WTC11 (cell line): ENCODE data around the gene IRS1. TPM values are rescaled to one million over a fixed set of nuclear protein-coding genes. Genes with fewer than 3 reads are reported as not detected.

Source experiments
- ATAC-seq: fragments of 200-7000 bp; cut with Tn5 transposase; 2 replicates; pipeline ENCODE4 v1.10.0; 2021; ENCODE audit warnings: mild to moderate bottlenecking, moderate library complexity
- CTCF ChIA-PET: fragments of 300-600 bp; sonication (Branson Sonifier 250); formaldehyde crosslinking; loops from one replicate; lab custom pipeline; 2021; ENCODE audit warnings: antibody characterized with exemption; lab: Charles Lee
- POLR2A ChIA-PET: fragments of 350-600 bp; sonication (Branson Sonifier 250); formaldehyde crosslinking; loops from one replicate; lab custom pipeline; 2021; ENCODE audit warnings: antibody characterized with exemption; lab: Charles Lee
- DNase-seq: peaks from one replicate; pipeline ENCODE4 v3.0.0; 2021; ENCODE audit warnings: low spot score
- H3K27ac Mint-ChIP-seq: 2 replicates; pipeline ENCODE4 v1.8.0; 2021; ENCODE audit warnings: mixed read lengths
- H3K27me3 Mint-ChIP-seq: 2 replicates; pipeline ENCODE4 v1.8.0; 2021; ENCODE audit warnings: low read depth, mild to moderate bottlenecking, moderate library complexity, mixed read lengths
- H3K36me3 Mint-ChIP-seq: 2 replicates; pipeline ENCODE4 v1.8.0; 2021; ENCODE audit warnings: mixed read lengths
- H3K4me1 Mint-ChIP-seq: 2 replicates; pipeline ENCODE4 v1.8.0; 2022; ENCODE audit warnings: mixed read lengths
- H3K4me3 Mint-ChIP-seq: 2 replicates; pipeline ENCODE4 v1.8.0; 2021; ENCODE audit warnings: mild to moderate bottlenecking, moderate library complexity, mixed read lengths
- H3K9me3 Mint-ChIP-seq: 2 replicates; pipeline ENCODE4 v1.8.0; 2021; ENCODE audit warnings: mixed read lengths
- E2F1 ChIP-seq: sonication (generic); formaldehyde crosslinking; IDR thresholded peaks from 2 replicates; pipeline ENCODE4 v1.8.0; 2022; ENCODE audit warnings: mild to moderate bottlenecking, missing genetic modification reagents
- EMX1 ChIP-seq: fragments of 250-450 bp; sonication (Bioruptor Pico); IDR thresholded peaks from 2 replicates; pipeline ENCODE4 v1.8.0; 2021; ENCODE audit warnings: mild to moderate bottlenecking
- ESRRA ChIP-seq: sonication (generic); formaldehyde crosslinking; IDR thresholded peaks from 2 replicates; pipeline ENCODE4 v1.8.1; 2022; ENCODE audit warnings: mild to moderate bottlenecking, missing genetic modification reagents, borderline replicate concordance
- FOXJ3 ChIP-seq: sonication (generic); formaldehyde crosslinking; IDR thresholded peaks from 2 replicates; pipeline ENCODE4 v1.9.0; 2021; ENCODE audit warnings: missing genetic modification reagents, mild to moderate bottlenecking, borderline replicate concordance
- GABPB1 ChIP-seq: sonication (generic); formaldehyde crosslinking; IDR thresholded peaks from 2 replicates; pipeline ENCODE4 v1.8.1; 2023; ENCODE audit warnings: mild to moderate bottlenecking, missing genetic modification reagents
- GRHL2 ChIP-seq: fragments of 250-450 bp; sonication (Bioruptor Pico); IDR thresholded peaks from 2 replicates; pipeline ENCODE4 v1.8.0; 2022; ENCODE audit warnings: mild to moderate bottlenecking, moderate library complexity; ENCODE audit not compliant: insufficient replicate concordance, severe bottlenecking
- IRF2 ChIP-seq: sonication (generic); formaldehyde crosslinking; IDR thresholded peaks from 2 replicates; pipeline ENCODE4 v1.8.0; 2022; ENCODE audit warnings: low read depth, missing genetic modification reagents, borderline replicate concordance
- NFE2L1 ChIP-seq: sonication (generic); formaldehyde crosslinking; IDR thresholded peaks from 2 replicates; pipeline ENCODE4 v1.8.1; 2023; ENCODE audit warnings: missing genetic modification reagents
- NFYB ChIP-seq: sonication (generic); formaldehyde crosslinking; conservative IDR thresholded peaks from 2 replicates; pipeline ENCODE4 v1.8.0; 2022; ENCODE audit warnings: low read depth, missing genetic modification reagents
- SMAD4 ChIP-seq: sonication (generic); formaldehyde crosslinking; IDR thresholded peaks from 2 replicates; pipeline ENCODE4 v1.8.0; 2022; ENCODE audit warnings: mild to moderate bottlenecking, missing genetic modification reagents
- ZNF121 ChIP-seq: sonication (generic); formaldehyde crosslinking; IDR thresholded peaks from 2 replicates; pipeline ENCODE4 v1.8.0; 2023; ENCODE audit warnings: missing genetic modification reagents
- ZNF396 ChIP-seq: fragments of 250-450 bp; sonication (Bioruptor Pico); IDR thresholded peaks from 2 replicates; pipeline ENCODE4 v1.8.0; 2021; ENCODE audit warnings: mild to moderate bottlenecking, moderate library complexity, borderline replicate concordance
- total RNA-seq: library from RNA; stranded (reverse); gene quantifications from 3 replicates; pipeline ENCODE4 v1.2.3, GENCODE V29; 2021
- TF ChIP-seq, protein P1 (sequence below): fragments of 250-450 bp; sonication (Bioruptor Pico); IDR thresholded peaks from 2 replicates; pipeline ENCODE4 v1.9.0; 2021; ENCODE audit warnings: mild to moderate bottlenecking, borderline replicate concordance
- TF ChIP-seq, protein P2 (sequence below): fragments of 250-450 bp; sonication (Bioruptor Pico); IDR thresholded peaks from 2 replicates; pipeline ENCODE4 v2.1.2; 2022; ENCODE audit warnings: mild to moderate bottlenecking, moderate library complexity
- TF ChIP-seq, protein P3 (sequence below): sonication (generic); formaldehyde crosslinking; IDR thresholded peaks from 2 replicates; pipeline ENCODE4 v1.8.1; 2022; ENCODE audit warnings: low read depth, missing genetic modification reagents, borderline replicate concordance
- TF ChIP-seq, protein P4 (sequence below): sonication (generic); formaldehyde crosslinking; IDR thresholded peaks from 2 replicates; pipeline ENCODE4 v1.8.1; 2022; ENCODE audit warnings: mild to moderate bottlenecking, moderate library complexity, missing genetic modification reagents

The IRS1 gene
- total RNA-seq, 1 experiment from 2014 or later = 22.9 TPM

DNA sequence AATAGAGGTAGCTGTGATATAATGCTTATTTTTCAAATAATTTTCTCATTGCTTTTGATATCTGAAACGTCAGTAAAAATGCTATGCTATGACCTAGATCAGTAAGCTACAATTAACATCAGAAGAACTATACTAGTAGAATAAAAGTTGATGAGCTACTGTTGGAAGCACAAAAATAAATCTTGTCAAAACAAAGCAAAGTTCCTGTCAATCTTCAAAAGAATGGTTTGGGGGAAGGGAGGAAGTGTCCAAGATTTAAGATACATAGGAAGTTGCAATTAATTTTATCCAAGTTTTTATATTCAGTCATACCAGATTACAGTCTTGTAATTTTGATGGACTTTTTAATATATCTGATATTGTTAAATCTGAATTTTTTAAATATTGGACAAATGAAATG lies 19.2 kb downstream of the IRS1 start (continued):
- no peak for TF ChIP-seq IRF2 (CRISPR knock-in tag)
- TF ChIP-seq GRHL2 (CRISPR knock-in tag) = no peak
- TF ChIP-seq, protein P1, sequence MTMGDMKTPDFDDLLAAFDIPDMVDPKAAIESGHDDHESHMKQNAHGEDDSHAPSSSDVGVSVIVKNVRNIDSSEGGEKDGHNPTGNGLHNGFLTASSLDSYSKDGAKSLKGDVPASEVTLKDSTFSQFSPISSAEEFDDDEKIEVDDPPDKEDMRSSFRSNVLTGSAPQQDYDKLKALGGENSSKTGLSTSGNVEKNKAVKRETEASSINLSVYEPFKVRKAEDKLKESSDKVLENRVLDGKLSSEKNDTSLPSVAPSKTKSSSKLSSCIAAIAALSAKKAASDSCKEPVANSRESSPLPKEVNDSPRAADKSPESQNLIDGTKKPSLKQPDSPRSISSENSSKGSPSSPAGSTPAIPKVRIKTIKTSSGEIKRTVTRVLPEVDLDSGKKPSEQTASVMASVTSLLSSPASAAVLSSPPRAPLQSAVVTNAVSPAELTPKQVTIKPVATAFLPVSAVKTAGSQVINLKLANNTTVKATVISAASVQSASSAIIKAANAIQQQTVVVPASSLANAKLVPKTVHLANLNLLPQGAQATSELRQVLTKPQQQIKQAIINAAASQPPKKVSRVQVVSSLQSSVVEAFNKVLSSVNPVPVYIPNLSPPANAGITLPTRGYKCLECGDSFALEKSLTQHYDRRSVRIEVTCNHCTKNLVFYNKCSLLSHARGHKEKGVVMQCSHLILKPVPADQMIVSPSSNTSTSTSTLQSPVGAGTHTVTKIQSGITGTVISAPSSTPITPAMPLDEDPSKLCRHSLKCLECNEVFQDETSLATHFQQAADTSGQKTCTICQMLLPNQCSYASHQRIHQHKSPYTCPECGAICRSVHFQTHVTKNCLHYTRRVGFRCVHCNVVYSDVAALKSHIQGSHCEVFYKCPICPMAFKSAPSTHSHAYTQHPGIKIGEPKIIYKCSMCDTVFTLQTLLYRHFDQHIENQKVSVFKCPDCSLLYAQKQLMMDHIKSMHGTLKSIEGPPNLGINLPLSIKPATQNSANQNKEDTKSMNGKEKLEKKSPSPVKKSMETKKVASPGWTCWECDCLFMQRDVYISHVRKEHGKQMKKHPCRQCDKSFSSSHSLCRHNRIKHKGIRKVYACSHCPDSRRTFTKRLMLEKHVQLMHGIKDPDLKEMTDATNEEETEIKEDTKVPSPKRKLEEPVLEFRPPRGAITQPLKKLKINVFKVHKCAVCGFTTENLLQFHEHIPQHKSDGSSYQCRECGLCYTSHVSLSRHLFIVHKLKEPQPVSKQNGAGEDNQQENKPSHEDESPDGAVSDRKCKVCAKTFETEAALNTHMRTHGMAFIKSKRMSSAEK (CRISPR knock-in tag) = no peak
- TF ChIP-seq E2F1 (CRISPR knock-in tag) = no peak
- no peak for TF ChIP-seq SMAD4 (CRISPR knock-in tag)
- TF ChIP-seq, all 79 proteins: peak for 0

GRCh38 chr2:226777611-226778010 lies 22.0 kb downstream of the IRS1 start:
- Mint-ChIP-seq H3K9me3 (peaks cover 31% of the 10 kb centered on the region), H3K36me3 (peaks cover 43% of the 10 kb centered on the region), H3K27me3 (no peaks in the 10 kb centered on the region), H3K27ac (no peak overlapping the region), H3K4me1 (peaks cover 62% of the 10 kb centered on the region), H3K4me3 (peak overlapping the region; percentile 2; the same call in 1 of the 2 replicates)
- ATAC-seq (no peak; the same call in 1 of the 2 replicates), DNase-seq (no peak)
- ChIA-PET POLR2A (no interaction called here), CTCF (no interaction called here)
- TF ChIP-seq ESRRA = no peak
- TF ChIP-seq ZNF396 (CRISPR knock-in tag) = 0 out of 2 replicates have a peak, but pooled peaks have one; percentile 35
- TF ChIP-seq, protein P2, sequence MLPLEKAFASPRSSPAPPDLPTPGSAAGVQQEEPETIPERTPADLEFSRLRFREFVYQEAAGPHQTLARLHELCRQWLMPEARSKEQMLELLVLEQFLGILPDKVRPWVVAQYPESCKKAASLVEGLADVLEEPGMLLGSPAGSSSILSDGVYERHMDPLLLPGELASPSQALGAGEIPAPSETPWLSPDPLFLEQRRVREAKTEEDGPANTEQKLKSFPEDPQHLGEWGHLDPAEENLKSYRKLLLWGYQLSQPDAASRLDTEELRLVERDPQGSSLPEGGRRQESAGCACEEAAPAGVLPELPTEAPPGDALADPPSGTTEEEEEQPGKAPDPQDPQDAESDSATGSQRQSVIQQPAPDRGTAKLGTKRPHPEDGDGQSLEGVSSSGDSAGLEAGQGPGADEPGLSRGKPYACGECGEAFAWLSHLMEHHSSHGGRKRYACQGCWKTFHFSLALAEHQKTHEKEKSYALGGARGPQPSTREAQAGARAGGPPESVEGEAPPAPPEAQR (CRISPR knock-in tag) = peak; percentile 73

DNA sequence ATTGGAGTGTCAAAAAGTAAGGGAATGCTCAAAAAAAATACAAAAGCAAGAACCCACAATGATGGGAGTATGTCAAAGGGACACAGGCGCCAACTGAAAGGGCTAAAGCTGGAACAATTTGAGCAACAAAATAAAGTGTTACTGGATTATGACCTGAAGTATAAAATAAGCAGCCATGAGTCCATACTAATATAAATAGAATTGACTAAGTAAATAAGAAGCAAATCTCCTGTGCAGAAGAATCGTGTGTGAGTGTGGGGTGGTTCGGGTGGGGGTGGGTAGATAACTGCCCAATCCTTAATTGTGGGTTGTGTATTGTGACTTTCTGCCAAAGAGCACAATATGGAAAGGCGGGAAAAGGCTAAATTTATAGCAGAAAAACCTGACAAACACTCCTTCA lies 23.5 kb downstream of the IRS1 start:
- Mint-ChIP-seq H3K4me1 (peaks cover 50% of the 10 kb centered on the region), H3K27ac (no peak overlapping the region), H3K4me3 (no peak overlapping the region), H3K36me3 (peaks cover 44% of the 10 kb centered on the region)
- DNase-seq = no peak
- CTCF ChIA-PET = no interaction called here
- TF ChIP-seq NFYB (CRISPR knock-in tag) = no peak
- TF ChIP-seq NFE2L1 (CRISPR knock-in tag) = no peak
- no peak for TF ChIP-seq ZNF121
- no peak for TF ChIP-seq FOXJ3 (CRISPR knock-in tag)
- no peak for TF ChIP-seq GABPB1 (CRISPR knock-in tag)
- TF ChIP-seq, protein P3, sequence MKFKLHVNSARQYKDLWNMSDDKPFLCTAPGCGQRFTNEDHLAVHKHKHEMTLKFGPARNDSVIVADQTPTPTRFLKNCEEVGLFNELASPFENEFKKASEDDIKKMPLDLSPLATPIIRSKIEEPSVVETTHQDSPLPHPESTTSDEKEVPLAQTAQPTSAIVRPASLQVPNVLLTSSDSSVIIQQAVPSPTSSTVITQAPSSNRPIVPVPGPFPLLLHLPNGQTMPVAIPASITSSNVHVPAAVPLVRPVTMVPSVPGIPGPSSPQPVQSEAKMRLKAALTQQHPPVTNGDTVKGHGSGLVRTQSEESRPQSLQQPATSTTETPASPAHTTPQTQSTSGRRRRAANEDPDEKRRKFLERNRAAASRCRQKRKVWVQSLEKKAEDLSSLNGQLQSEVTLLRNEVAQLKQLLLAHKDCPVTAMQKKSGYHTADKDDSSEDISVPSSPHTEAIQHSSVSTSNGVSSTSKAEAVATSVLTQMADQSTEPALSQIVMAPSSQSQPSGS = no peak
- TF ChIP-seq, protein P4, sequence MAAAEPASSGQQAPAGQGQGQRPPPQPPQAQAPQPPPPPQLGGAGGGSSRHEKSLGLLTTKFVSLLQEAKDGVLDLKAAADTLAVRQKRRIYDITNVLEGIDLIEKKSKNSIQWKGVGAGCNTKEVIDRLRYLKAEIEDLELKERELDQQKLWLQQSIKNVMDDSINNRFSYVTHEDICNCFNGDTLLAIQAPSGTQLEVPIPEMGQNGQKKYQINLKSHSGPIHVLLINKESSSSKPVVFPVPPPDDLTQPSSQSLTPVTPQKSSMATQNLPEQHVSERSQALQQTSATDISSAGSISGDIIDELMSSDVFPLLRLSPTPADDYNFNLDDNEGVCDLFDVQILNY (CRISPR knock-in tag) = no peak
- TF ChIP-seq EMX1 (CRISPR knock-in tag) = no peak
- TF ChIP-seq, all 79 proteins: peak for 0
- POLR2A ChIA-PET = no interaction called here
- no peak for ATAC-seq
- Mint-ChIP-seq H3K27me3 (no peaks in the 10 kb centered on the region), H3K9me3 (peaks cover 31% of the 10 kb centered on the region)
